GM12865 (cell line): ENCODE data around the gene KCNJ12.

Experiments
- DNase-seq: peaks from one replicate; pipeline ENCODE4 v3.0.0; 2010; ENCODE audit warnings: low read depth
- H3K4me3 ChIP-seq: 2 replicates; pipeline ENCODE4 v1.5.1; 2011; ENCODE audit warnings: mild to moderate bottlenecking, low read depth, low read length, control low read depth
- TF ChIP-seq, protein P1 (sequence below): IDR thresholded peaks from 2 replicates; pipeline ENCODE4 v1.5.1; 2011; ENCODE audit warnings: low read length, control low read depth, low read depth, inconsistent platforms; ENCODE audit not compliant: insufficient read depth; ENCODE audit errors: missing control alignments

Gene KCNJ12

DNA sequence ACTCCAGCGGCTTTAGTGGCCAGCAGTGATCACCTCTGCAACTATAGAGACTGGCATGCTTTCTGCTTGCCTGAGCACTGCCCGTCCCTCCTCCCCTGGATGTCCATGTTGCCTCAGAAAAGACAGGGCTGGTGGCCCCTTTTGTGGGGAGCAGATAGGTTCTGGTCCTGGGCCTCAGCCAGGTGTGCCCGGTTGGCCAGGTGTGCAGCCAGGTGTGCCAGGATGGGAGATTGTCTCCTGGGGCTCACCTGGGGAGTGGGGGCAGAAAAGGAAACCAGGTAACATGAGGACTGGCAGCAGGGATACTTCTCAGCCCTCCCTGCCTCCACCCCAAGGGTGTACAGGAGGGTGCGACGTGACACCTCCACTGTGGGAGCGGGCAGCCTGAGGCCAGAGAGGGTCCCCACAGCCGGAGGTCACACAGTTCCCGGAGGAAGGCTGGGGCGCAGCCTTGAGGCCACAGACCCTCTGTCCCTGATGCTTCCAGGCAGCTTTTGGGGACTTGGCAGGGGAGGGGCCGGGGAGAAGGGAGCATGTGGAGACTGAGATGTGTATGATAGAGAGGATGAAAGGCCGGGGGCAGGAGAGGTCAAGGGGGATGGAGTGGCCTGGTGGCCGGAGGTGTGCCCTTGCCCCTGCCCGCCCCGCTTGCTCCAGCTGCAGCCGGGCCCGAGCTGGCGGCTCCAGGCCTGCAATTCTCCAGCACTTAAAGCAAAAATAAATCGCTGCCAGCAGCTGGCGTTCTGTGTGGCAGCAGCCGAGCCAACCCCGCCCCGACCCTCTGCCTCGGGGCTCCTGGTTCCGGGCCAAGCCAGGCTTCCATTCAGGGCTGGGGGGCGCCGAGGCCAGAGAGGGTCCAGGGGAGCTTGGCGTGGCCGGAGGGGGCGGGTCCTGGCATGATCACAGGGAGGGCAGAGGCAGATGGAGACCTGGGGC is 6.7 kb downstream of the KCNJ12 start:
- DNase-seq, result no peak
- TF ChIP-seq, protein P1, sequence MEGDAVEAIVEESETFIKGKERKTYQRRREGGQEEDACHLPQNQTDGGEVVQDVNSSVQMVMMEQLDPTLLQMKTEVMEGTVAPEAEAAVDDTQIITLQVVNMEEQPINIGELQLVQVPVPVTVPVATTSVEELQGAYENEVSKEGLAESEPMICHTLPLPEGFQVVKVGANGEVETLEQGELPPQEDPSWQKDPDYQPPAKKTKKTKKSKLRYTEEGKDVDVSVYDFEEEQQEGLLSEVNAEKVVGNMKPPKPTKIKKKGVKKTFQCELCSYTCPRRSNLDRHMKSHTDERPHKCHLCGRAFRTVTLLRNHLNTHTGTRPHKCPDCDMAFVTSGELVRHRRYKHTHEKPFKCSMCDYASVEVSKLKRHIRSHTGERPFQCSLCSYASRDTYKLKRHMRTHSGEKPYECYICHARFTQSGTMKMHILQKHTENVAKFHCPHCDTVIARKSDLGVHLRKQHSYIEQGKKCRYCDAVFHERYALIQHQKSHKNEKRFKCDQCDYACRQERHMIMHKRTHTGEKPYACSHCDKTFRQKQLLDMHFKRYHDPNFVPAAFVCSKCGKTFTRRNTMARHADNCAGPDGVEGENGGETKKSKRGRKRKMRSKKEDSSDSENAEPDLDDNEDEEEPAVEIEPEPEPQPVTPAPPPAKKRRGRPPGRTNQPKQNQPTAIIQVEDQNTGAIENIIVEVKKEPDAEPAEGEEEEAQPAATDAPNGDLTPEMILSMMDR, result no peak
- H3K4me3 ChIP-seq, result no peak overlapping the region

DNA sequence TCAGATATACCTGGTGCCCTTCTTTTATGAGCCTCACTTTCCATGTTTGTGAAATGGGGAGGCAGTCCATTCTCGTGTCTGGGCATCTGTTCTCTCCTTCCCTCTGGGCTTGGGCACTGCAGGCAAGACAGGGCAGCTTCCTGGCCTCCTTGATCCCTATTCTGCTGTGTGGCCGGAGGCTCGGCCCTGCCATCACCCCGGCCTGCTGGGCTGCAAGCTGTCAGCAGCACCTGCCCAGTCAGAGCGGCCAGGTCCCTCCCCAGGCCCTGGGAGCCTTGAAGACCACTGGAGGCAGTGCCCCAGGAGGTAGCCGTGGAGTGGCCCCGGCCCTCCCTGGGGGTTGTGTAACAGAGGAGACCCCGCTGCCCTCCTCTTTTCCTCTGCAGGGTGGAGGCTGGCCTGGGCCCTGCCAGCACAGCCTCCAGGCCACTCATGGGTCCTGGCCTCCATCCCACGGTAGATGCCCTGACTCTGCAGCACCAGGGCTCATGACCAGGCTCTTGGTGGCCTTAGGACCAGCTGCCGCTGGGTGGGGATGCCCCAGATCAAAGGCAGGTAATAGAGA is 9.2 kb downstream of the KCNJ12 start:
- TF ChIP-seq, protein P1, result no peak
- no peak for DNase-seq
- H3K4me3 ChIP-seq, result no peak overlapping the region

DNA sequence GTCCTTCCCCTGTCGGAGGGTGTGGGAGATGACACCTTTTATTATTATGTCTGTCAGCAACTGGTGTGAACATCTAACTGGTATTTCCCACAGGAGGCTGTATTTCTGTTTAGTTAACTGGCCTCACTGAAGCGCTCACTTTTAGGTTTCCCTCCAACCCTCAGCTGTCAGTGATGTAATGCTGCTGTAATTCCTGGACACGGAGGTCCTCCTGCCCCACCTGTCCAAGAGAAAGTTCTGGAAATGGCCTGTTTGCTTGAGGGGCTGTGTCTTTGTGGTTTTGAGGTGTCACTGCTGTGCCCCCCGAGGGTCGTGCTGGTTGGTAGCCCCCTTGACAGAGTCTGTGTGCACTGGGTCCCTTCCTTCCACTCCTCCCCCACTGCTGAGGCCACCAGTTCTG is 11.5 kb downstream of the KCNJ12 start:
- H3K4me3 ChIP-seq, result no peak overlapping the region
- no peak for DNase-seq
- TF ChIP-seq, protein P1, result no peak

DNA sequence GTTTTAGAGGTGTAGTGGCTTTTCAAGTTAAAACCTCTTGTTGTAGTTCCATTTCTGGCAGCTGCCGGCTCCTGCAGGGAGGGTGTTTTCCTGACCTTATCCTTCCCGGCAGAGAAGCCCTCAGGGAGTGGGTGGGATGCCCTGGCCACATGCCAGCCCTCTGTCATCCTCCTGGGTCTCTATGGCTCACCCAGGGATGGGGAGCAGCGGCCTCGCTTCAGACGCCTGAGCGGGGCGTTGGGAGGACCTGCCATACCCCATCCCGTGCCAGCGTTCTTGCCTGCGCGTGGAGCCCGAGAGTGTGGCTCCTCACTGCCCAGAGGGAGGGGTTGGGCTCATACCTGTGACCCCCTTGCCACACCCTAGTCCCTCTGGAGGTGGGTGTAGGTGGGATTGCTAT is 11.9 kb downstream of the KCNJ12 start:
- no peak for DNase-seq
- H3K4me3 ChIP-seq, result no peak overlapping the region
- TF ChIP-seq, protein P1, result no peak

DNA sequence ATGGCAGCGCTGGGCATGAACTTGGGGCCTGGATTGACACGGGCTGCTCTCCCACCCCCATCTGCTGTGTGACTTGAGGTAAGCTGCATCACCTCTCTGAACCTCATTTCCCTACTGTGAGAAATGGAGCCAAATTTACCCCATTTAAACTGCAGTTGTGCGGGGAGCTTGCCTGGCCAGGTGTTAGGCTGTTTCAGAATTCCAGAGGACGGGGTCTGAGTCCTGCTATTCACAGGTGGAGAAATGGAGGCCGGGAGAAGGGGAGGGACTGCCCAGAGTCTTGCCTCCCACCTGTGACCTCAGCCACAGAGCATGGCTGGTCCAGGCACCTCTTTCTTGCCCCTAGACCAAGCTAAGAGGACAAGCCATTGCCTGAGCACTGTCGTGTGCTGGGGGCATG is 12.8 kb downstream of the KCNJ12 start:
- TF ChIP-seq, protein P1, result no peak
- no peak for DNase-seq
- no peak overlapping the region for H3K4me3 ChIP-seq

DNA sequence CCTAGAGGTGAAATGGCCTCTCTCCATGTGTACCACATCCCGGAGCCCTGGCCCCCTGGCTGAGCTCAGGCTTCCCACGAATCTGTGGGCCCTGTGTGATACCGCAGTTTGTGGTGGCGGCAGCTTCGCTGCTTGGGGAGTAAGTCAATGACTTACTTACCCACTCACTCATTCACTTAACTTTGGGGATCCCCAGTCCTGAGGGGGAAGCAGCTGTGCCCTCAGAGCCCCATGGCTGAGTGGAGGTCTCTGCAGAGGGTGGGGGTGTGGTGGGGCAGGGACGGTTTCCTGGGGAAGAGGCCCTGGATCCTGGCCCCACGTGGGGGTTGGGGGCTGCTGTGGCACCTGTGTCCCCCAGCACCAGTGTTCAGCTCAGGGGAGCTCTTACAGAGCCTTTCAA is 13.2 kb downstream of the KCNJ12 start:
- H3K4me3 ChIP-seq, result no peak overlapping the region
- TF ChIP-seq, protein P1, result no peak

More for the DNA sequence above, 13.2 kb downstream of the KCNJ12 start:
- no peak for DNase-seq
